GM12874 (cell line): Measurements from ENCODE around the gene PLA2G15.

Source experiments
- TF ChIP-seq, protein P1 (sequence below): IDR thresholded peaks from 2 replicates; pipeline ENCODE4 v1.5.1; 2011; ENCODE audit warnings: low read depth, mild to moderate bottlenecking, control low read depth, low read length, moderate library complexity; ENCODE audit not compliant: insufficient read depth

The PLA2G15 gene

DNA sequence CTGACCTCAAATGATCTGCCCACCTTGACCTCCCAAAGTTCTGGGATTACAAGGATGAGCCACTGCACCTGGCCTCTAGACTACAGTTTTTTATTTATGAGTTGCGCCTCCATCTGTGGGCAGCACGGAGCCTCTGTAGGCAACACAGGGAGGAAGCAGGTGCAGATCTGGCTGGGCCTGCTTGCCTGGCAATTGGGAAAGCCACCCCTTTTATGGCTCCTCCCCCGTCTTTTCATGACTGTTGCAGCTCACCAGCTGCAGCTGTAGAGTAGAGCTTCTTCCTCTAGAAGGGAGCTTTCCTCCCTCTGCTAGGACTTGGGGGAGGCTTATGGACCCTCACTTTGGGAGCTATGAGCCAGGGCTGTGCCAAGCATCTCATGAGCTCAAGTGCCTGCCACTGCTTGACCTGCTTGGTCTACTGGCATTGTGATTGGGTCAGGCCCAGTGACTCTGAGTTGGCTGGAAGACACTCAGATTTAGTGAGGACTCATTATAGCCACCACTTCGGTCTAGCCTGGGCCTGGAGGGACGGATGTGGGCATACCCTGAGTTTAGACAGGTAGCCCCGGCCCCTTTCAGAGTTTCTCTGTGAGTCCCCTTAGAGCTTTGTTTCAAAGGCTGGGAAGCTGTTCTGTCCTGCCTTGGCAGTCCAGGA is 12.2 kb downstream of the PLA2G15 start:
- TF ChIP-seq, protein P1, sequence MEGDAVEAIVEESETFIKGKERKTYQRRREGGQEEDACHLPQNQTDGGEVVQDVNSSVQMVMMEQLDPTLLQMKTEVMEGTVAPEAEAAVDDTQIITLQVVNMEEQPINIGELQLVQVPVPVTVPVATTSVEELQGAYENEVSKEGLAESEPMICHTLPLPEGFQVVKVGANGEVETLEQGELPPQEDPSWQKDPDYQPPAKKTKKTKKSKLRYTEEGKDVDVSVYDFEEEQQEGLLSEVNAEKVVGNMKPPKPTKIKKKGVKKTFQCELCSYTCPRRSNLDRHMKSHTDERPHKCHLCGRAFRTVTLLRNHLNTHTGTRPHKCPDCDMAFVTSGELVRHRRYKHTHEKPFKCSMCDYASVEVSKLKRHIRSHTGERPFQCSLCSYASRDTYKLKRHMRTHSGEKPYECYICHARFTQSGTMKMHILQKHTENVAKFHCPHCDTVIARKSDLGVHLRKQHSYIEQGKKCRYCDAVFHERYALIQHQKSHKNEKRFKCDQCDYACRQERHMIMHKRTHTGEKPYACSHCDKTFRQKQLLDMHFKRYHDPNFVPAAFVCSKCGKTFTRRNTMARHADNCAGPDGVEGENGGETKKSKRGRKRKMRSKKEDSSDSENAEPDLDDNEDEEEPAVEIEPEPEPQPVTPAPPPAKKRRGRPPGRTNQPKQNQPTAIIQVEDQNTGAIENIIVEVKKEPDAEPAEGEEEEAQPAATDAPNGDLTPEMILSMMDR = no peak

DNA sequence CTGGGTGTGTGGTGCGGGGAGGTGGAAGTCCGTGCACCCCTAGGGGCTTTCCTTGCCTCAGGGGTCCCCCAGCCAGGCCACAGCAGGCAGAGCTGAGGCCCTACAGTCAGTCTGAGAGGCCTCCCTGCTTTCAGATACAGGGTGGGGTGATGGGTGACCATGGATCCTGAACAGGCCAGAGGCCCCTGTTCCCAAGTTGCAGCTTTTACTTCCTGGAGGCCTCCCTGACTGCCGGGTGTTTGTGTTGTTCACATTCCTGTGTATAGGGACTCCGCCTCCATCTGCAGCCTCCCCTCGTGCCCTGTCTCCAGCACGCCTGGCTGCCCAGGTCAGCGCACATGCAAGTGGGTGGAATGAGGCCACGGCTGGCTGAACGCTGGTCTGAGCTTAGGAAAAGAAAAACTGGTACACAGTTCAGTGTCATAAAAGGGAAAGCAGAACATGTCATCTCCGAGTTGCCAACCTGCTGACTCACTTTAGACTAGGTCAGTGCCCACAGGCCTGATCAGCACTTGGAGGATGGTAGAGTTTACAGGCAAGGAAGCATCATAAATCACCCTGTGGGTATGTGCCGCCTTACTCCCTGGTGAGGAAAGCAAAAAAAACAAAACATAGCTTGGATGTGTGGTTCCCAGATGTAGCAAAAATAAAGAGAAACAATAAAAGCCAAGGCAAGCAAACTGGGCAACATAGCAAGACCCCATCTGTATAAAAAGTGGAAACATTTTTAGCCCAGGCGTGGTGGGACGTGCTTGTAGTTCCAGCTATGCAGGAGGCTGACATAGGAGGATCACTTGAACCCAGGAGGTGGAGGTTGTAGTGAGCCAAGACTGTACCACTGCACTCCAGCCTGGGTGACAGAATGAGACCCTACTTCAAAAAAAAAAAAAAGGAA is 13.0 kb downstream of the PLA2G15 start:
- TF ChIP-seq, protein P1 = no peak

- TF ChIP-seq, protein P1 = no peak
These were observed 14.0 kb downstream of the PLA2G15 start for GRCh38 chr16:68259007-68259825.

- TF ChIP-seq, protein P1 = no peak
These were observed 18.5 kb downstream of the PLA2G15 start for GRCh38 chr16:68263559-68264127.

DNA sequence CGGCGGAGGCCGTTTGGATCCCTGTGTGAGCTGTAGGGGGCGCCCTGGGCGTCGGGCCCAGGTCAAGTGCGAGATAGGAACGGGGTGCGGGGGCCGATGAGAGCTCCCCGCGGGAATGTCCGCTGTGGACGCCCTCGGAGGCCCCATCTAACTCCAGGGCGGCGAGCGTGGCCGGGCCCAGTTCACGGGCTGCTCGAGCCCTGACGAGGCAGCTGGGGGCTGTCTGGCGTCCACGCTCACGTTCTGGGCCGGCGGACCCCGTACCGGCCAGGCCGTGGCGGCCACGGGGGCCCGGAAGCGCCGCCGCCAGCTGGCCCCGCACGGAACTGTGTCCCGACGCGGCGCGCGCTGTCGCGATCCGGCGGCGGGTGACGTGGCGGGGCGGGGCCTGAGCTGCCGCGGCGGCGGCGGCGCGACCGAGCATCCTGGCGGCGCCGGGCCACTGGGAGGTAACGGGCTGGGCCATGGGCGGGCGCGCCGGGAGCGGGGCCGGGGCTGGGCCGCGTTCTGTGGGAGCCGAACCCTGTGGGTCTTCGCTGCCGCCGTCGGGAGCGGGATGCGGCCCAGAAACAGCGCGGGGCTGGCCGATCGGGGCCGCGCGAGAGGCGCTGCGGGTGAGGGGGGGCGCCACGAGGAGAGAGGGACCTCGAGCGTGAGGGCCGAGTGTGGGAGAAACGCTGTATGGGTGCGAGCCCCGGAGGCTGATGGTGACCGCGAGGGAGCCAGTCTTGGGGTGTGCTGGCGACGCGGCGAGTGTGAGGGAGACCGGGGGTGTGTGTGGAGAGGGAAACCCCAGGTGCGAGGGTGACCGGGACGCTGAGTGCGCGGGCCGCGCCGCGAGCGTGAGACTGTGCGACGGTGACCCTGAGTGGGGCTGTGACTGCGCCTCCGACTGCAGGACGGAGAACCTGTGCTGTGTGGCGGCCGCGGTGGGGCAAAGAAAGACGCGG is 19.2 kb downstream of the PLA2G15 start, which contains the start of gene SLC7A6:
TSS of gene SLC7A6 (plus strand) at position 399 of the 950 bp plus-strand sequence. CDS start 10,201 bp downstream, outside the sequence.
- TF ChIP-seq, protein P1 = peak; percentile 82

DNA sequence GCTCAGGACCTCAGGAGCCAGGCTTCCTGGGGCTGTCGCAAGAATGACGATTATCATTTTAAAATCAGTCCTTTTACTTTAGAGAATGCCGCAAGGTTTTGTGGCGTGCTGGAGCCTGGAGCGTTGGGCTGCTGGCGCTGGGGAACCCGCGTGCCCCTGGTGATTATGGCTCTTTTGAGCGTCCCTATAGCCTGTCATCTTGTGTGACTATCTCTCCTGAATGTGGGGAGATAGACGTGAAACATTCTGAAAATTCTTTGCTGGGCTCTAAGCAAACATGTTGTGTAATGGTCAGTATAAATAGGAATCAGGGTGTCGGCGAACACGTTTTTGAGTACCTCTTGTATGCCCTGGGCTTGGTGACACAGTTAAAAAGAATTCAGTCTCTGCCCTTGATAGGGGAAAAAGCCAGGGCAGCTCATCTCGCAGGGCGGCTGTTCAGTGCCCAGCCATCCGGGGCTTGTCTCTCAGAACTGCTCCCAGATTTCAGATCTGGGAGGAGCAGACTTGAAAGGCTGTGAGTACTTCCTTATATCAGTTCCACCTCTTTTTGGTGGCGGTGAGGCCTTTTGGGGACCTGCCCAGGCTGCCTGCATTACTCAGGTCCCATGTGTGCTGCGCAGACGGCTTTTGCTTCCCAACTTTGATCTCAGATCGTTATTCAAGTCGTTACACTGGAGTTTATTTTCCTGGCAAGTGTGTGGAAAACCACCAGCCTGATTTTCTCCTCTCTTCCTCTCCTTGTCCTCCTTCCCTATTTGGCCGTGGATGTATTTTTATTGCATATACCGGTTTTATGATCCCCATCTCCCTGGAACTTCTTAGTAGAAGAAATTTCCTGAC is 20.1 kb downstream of the PLA2G15 start:
- TF ChIP-seq, protein P1 = no peak
